Gastrocnemius medialis (tissue), 4 donors: ENCODE results near the gene CHRNE. TPM values are rescaled to one million over a fixed set of nuclear protein-coding genes. Genes with fewer than 3 reads are reported as not detected.
A peak's percentile ranks its signal among the peaks of the same experiment; 100 is the strongest.

Experiments
- ATAC-seq, 2 donors: fragments of 150-250 bp; one replicate each; pipeline ENCODE4 v1.9.1; 2016
- DNase-seq, 2 donors: peaks; one replicate each; pipeline ENCODE4 v3.0.0-alpha.2; 2019
- H3K27ac ChIP-seq, 4 donors: fragments of 200-600 bp; sonication (generic); 1 replicate in 1 of 4; 2 replicates in 3 of 4; pipeline ENCODE4 v1.5.1; 2016 to 2018; ENCODE audit warnings: mild to moderate bottlenecking in 2 of 4, moderate library complexity in 1 of 4
- H3K27me3 ChIP-seq, 3 donors: fragments of 200-600 bp; sonication (generic) in 2 of 3; 1 replicate in 1 of 3; 2 replicates in 2 of 3; pipeline versions ENCODE4 v1.5.1 to v1.6.0; 2016 to 2019; ENCODE audit warnings: mild to moderate bottlenecking in 1 of 3, moderate library complexity in 1 of 3
- H3K36me3 ChIP-seq, 2 donors: fragments of 200-600 bp; sonication (generic) in 1 of 2; one replicate each; pipeline ENCODE4 v1.5.1; 2017 to 2018
- H3K4me1 ChIP-seq, 2 donors: fragments of 200-600 bp; sonication (generic) in 1 of 2; one replicate each; pipeline ENCODE4 v1.5.1; 2016 to 2017; ENCODE audit warnings: mild to moderate bottlenecking in 2 of 2
- H3K4me3 ChIP-seq, 4 donors: fragments of 200-600 bp; sonication (generic) in 3 of 4; 1 replicate in 1 of 4; 2 replicates in 3 of 4; pipeline ENCODE4 v1.5.1; 2016 to 2019; ENCODE audit warnings: mild to moderate bottlenecking in 2 of 4
- H3K9me3 ChIP-seq, 3 donors: fragments of 200-600 bp; sonication (generic) in 2 of 3; 1 replicate in 1 of 3; 2 replicates in 2 of 3; pipeline ENCODE4 v1.5.1; 2016 to 2019
- CTCF ChIP-seq, 5 experiments: fragments of 450-650 bp in 3 of 5; fragments of 200-600 bp in 2 of 5; sonication (generic) in 2 of 5; IDR thresholded peaks in 4 of 5; conservative IDR thresholded peaks in 1 of 5; 1 replicate in 4 of 5; 2 replicates in 1 of 5; pipeline ENCODE4 v1.5.1; 2016 to 2019; ENCODE audit warnings: antibody characterized with exemption in 5 of 5, mild to moderate bottlenecking in 3 of 5, moderate library complexity in 3 of 5
- POLR2A ChIP-seq, 2 donors: fragments of 450-650 bp; IDR thresholded peaks; one replicate each; pipeline ENCODE4 v1.6.1; 2017; ENCODE audit warnings: antibody characterized with exemption in 2 of 2, mild to moderate bottlenecking in 2 of 2, moderate library complexity in 2 of 2
- in situ Hi-C, 4 donors: fragments of 200-750 bp; cut with MboI; loops; one replicate each; pipeline versions ENCODE4 v1.15.0 to v1.8.0; 2017; ENCODE audit warnings: low sequenced_read_pairs in 4 of 4
- intact Hi-C: fragments of 100-400 bp; cut with DNase I; formaldehyde crosslinking; loops from one replicate; pipeline ENCODE4 v1.15.1; 2023; ENCODE audit warnings: low total_unique reads
- total RNA-seq, 4 donors: library from RNA; depleted of rRNA; stranded (reverse); fragments of >200 nt; gene quantifications; one replicate each; pipeline versions ENCODE4 v1.1.0 to v1.2.3, GENCODE V29; 2016

CHRNE gene
- total RNA-seq, 4 donors from 2014 or later: 0.33 to 1.9 (median 0.52) TPM; not detected in 1

GRCh38 chr17:4899341-4900230 lies 3.3 kb downstream of the CHRNE start, which contains the start of gene C17orf107:
Gene C17orf107, plus strand, starts transcription at chr17:4899536. Its CDS starts 227 bp downstream, at chr17:4899763.
- TF ChIP-seq POLR2A (IDR thresholded peaks at IDR 0.05): no peak
- no peak for TF ChIP-seq CTCF (IDR thresholded peaks at IDR 0.05 in 4 of 5, conservative IDR thresholded peaks at IDR 0.05 in 1 of 5)
- intact Hi-C loops: no loop called here
- Histone ChIP-seq H3K36me3 (peaks cover 0 to 25% of the 10 kb centered on the region in 2 donors), H3K4me3 (peak within 1 kb of the TSS; percentile 44 to 57 (median 54)), H3K4me1 (peaks cover 0 to 22% of the 10 kb centered on the region in 2 donors), H3K9me3 (no peaks in the 10 kb centered on the region), H3K27me3 (peaks cover 0 to 18% (median 4%) of the 10 kb centered on the region in 3 donors), H3K27ac (no peak within 1 kb of the TSS)
- ATAC-seq (peak in 1 of 2 donors; percentile 21), DNase-seq (peak in 1 of 2 donors; percentile 45)
- in situ Hi-C loops: loop anchor here in 2 of 4 donors (25.0 kb wide), 1 partner anchor 112 kb away; the partner anchor contains the start of genes GLTPD2 (in 2 of the 2), PSMB6 (in 2 of the 2) and VMO1 (in 2 of the 2)

GRCh38 chr17:4898927-4899326 lies 4.0 kb downstream of the CHRNE start:
- DNase-seq (no peak), ATAC-seq (no peak)
- no peak overlapping the region for H3K27ac ChIP-seq
- peak overlapping the region; percentile 44 to 57 (median 54) for H3K4me3 ChIP-seq
- H3K27me3 ChIP-seq: peaks cover 0 to 18% (median 4%) of the 10 kb centered on the region in 3 donors
- H3K4me1 ChIP-seq: peaks cover 0 to 22% of the 10 kb centered on the region in 2 donors
- intact Hi-C loops (no loop called here), in situ Hi-C loops (loop anchor here in 2 of 4 donors (25.0 kb wide), 1 partner anchor 112 kb away; the partner anchor contains the start of genes GLTPD2 (in 2 of the 2), PSMB6 (in 2 of the 2) and VMO1 (in 2 of the 2))
- no peak for TF ChIP-seq POLR2A (IDR thresholded peaks at IDR 0.05)
- no peak for TF ChIP-seq CTCF (IDR thresholded peaks at IDR 0.05 in 4 of 5, conservative IDR thresholded peaks at IDR 0.05 in 1 of 5)
- no peaks in the 10 kb centered on the region for H3K9me3 ChIP-seq
- peaks cover 0 to 32% of the 10 kb centered on the region in 2 donors for H3K36me3 ChIP-seq

GRCh38 chr17:4898351-4898750 lies 4.5 kb downstream of the CHRNE start:
- no peak for DNase-seq
- H3K4me1 ChIP-seq: peaks cover 0 to 20% of the 10 kb centered on the region in 2 donors

GRCh38 chr17:4897785-4898184 lies 5.1 kb downstream of the CHRNE start:
- in situ Hi-C loops: loop anchor here in 2 of 4 donors (25.0 kb wide), 1 partner anchor 110 kb away; the partner anchor contains the start of genes GLTPD2 (in 2 of the 2), PSMB6 (in 2 of the 2) and VMO1 (in 2 of the 2)

More at GRCh38 chr17:4898351-4898750, 4.5 kb downstream of the CHRNE start:
- intact Hi-C loops: no loop called here
- Histone ChIP-seq H3K27me3 (peaks cover 0 to 18% (median 4%) of the 10 kb centered on the region in 3 donors), H3K36me3 (peaks cover 0 to 38% of the 10 kb centered on the region in 2 donors), H3K9me3 (no peaks in the 10 kb centered on the region), H3K27ac (no peak overlapping the region), H3K4me3 (no peak overlapping the region)
- in situ Hi-C loops: loop anchor here in 2 of 4 donors (25.0 kb wide), 1 partner anchor 111 kb away; the partner anchor contains the start of genes GLTPD2 (in 2 of the 2), PSMB6 (in 2 of the 2) and VMO1 (in 2 of the 2)
- TF ChIP-seq CTCF (IDR thresholded peaks at IDR 0.05 in 4 of 5, conservative IDR thresholded peaks at IDR 0.05 in 1 of 5): no peak
- TF ChIP-seq POLR2A (IDR thresholded peaks at IDR 0.05): no peak
- no peak for ATAC-seq

More at GRCh38 chr17:4897785-4898184, 5.1 kb downstream of the CHRNE start:
- DNase-seq (no peak), ATAC-seq (no peak)
- Histone ChIP-seq H3K9me3 (no peaks in the 10 kb centered on the region), H3K27ac (no peak overlapping the region), H3K4me1 (peaks cover 0 to 14% of the 10 kb centered on the region in 2 donors), H3K27me3 (peaks cover 0 to 18% (median 4%) of the 10 kb centered on the region in 3 donors), H3K36me3 (peaks cover 0 to 43% of the 10 kb centered on the region in 2 donors), H3K4me3 (no peak overlapping the region)
- intact Hi-C loops: no loop called here
- TF ChIP-seq CTCF (IDR thresholded peaks at IDR 0.05 in 4 of 5, conservative IDR thresholded peaks at IDR 0.05 in 1 of 5) (no peak), POLR2A (IDR thresholded peaks at IDR 0.05) (no peak)
